NCI-H146 treated with DMSO at 0.1 percent for 48 hours (cell line): Measurements from ENCODE around the gene EIF4B.
"Not testable (repeated sequence)": the region's sequence is repeated elsewhere in the genome, so short reads cannot be mapped to it uniquely, and the experiment has no call there.

Experiments
- DNase-seq: peaks from one replicate; lab custom pipeline; 2025; ENCODE audit not compliant: unreplicated experiment; lab: John Stamatoyannopoulos, UW

EIF4B gene

GRCh38 chr12:52992699-52993557 lies 13.3 kb upstream of the EIF4B start:
- no peak for DNase-seq

GRCh38 chr12:52993558-52993869 lies 12.7 kb upstream of the EIF4B start:
- no peak for DNase-seq

GRCh38 chr12:53004178-53004577 lies 2.1 kb upstream of the EIF4B start:
- no peak for DNase-seq

GRCh38 chr12:53004582-53004981 lies 1.7 kb upstream of the EIF4B start:
- DNase-seq, result no peak

GRCh38 chr12:53005215-53005985 lies 856 bp upstream of the EIF4B start:
- no peak for DNase-seq

GRCh38 chr12:53006810-53007309 lies 604 bp downstream of the EIF4B start:
- DNase-seq, result peak; percentile 58

- no peak for DNase-seq
These were observed 1.1 kb downstream of the EIF4B start for GRCh38 chr12:53007343-53007742.

- not testable (repeated sequence) for DNase-seq
These were observed 2.5 kb downstream of the EIF4B start for GRCh38 chr12:53008760-53009159.

GRCh38 chr12:53010955-53011354 lies 4.7 kb downstream of the EIF4B start:
- no peak for DNase-seq

GRCh38 chr12:53011889-53012288 lies 5.6 kb downstream of the EIF4B start:
- no peak for DNase-seq

- no peak for DNase-seq
These were observed 6.7 kb downstream of the EIF4B start for GRCh38 chr12:53012928-53013327.

GRCh38 chr12:53014709-53015108 lies 8.5 kb downstream of the EIF4B start:
- DNase-seq, result no peak

GRCh38 chr12:53025250-53025649 lies 19.0 kb downstream of the EIF4B start:
- DNase-seq, result no peak

- DNase-seq, result not testable (repeated sequence)
These were observed 20.8 kb downstream of the EIF4B start for GRCh38 chr12:53027014-53027413.

- no peak for DNase-seq
These were observed 25.4 kb downstream of the EIF4B start for GRCh38 chr12:53031616-53032015.

- DNase-seq, result not testable (repeated sequence)
These were observed 27.6 kb downstream of the EIF4B start for GRCh38 chr12:53033832-53034231.

GRCh38 chr12:53034459-53034858 lies 28.2 kb downstream of the EIF4B start:
- no peak for DNase-seq

- DNase-seq, result no peak
These were observed 30.5 kb downstream of the EIF4B start for GRCh38 chr12:53036802-53037201.

GRCh38 chr12:53039851-53040250 lies 33.6 kb downstream of the EIF4B start:
- no peak for DNase-seq

- no peak for DNase-seq
These were observed 36.6 kb downstream of the EIF4B start for GRCh38 chr12:53042607-53043454.

GRCh38 chr12:53044052-53044581 lies 37.9 kb downstream of the EIF4B start:
- DNase-seq, result no peak
